Esophagus muscularis mucosa (tissue), 4 donors: ENCODE data around the gene ZWILCH. TPM values are rescaled to one million over a fixed set of nuclear protein-coding genes. Genes with fewer than 3 reads are reported as not detected.

ENCODE experiments used
- DNase-seq: peaks from one replicate; pipeline ENCODE4 v3.0.0-alpha.2; 2017; ENCODE audit errors: extremely low spot score
- H3K27ac ChIP-seq, 4 donors: fragments of 200-600 bp; sonication (generic); replicated peaks in 1 of 4; 1 replicate in 3 of 4; 2 replicates in 1 of 4; pipeline ENCODE4 v1.5.1; 2016 to 2019; ENCODE audit warnings: mild to moderate bottlenecking in 1 of 4
- H3K27me3 ChIP-seq, 4 donors: fragments of 200-600 bp; sonication (generic); one replicate each; pipeline versions ENCODE4 v1.5.1 to v1.6.0; 2016 to 2019
- H3K36me3 ChIP-seq, 4 donors: fragments of 200-600 bp; sonication (generic); one replicate each; pipeline ENCODE4 v1.5.1; 2016 to 2019
- H3K4me1 ChIP-seq, 4 donors: fragments of 200-600 bp; sonication (generic); one replicate each; pipeline ENCODE4 v1.5.1; 2016 to 2019
- H3K4me3 ChIP-seq, 4 donors: fragments of 200-600 bp; sonication (generic); 1 replicate in 2 of 4; 2 replicates in 2 of 4; pipeline ENCODE4 v1.5.1; 2016 to 2019; ENCODE audit warnings: mild to moderate bottlenecking in 4 of 4, moderate library complexity in 1 of 4
- H3K9me3 ChIP-seq, 4 donors: fragments of 200-600 bp; sonication (generic); 1 replicate in 3 of 4; 2 replicates in 1 of 4; pipeline ENCODE4 v1.5.1; 2016 to 2019
- CTCF ChIP-seq, 3 experiments: fragments of 200-600 bp in 2 of 3; fragments of 450-650 bp in 1 of 3; sonication (generic) in 2 of 3; IDR thresholded peaks; one replicate each; pipeline ENCODE4 v1.5.1; 2017 to 2019; ENCODE audit warnings: antibody characterized with exemption in 3 of 3, mild to moderate bottlenecking in 2 of 3, moderate library complexity in 1 of 3
- EP300 ChIP-seq: sonication (generic); formaldehyde crosslinking; IDR thresholded peaks from one replicate; pipeline ENCODE4 v1.6.1; 2017; ENCODE audit warnings: antibody characterized with exemption
- POLR2A ChIP-seq: fragments of 450-650 bp; IDR thresholded peaks from one replicate; pipeline ENCODE4 v1.6.1; 2017; ENCODE audit warnings: antibody characterized with exemption, moderate library complexity, mild to moderate bottlenecking, low read depth
- POLR2AphosphoS5 ChIP-seq, 2 donors: sonication (generic); formaldehyde crosslinking; IDR thresholded peaks; one replicate each; pipeline ENCODE4 v1.6.1; 2017; ENCODE audit warnings: antibody characterized with exemption in 2 of 2
- WGBS: methylation state at CpG from one replicate; pipeline ENCODE4 v1.1.5; 2018; 5-methylcytosine and 5-hydroxymethylcytosine counted together
- intact Hi-C: fragments of 100-400 bp; cut with DNase I; formaldehyde crosslinking; loops from one replicate; pipeline ENCODE4 v1.15.1; 2023
- total RNA-seq, 4 donors: library from RNA; depleted of rRNA; stranded (reverse); fragments of >200 nt; gene quantifications; one replicate each; pipeline versions ENCODE4 v1.1.0 to v1.2.1, GENCODE V29; 2016

The ZWILCH gene
- total RNA-seq, 4 donors from 2014 or later, result 2.1 to 3.3 (median 2.4) TPM

DNA sequence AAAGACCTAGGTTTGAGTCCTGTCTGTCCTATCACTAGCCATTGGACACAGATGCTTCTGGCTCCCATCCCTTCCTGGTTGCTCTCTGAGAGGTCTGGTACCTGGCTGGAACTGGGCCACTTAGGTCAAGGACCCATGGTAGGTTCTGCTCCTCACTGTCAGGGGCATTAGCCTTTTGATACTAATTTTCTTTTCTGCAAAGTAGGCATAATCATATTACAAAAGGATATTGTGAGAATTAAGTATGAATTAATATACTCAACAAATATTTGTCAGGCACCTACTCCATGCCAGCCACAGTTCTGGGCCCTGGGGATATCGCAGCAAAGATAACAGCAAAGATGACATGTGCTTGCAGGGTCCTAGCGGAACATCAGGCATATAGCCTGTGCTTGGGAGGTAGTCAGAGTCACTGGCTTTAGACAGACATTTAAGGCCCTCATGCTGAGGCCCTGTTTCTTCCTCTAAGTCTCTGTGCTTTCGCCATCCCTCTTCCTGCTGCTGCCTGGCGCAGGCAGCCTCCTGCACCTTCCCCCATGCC lies 86.3 kb downstream of the ZWILCH start:
- intact Hi-C loops, result no loop called here
- H3K9me3 ChIP-seq, result no peaks in the 10 kb centered on the region

DNA sequence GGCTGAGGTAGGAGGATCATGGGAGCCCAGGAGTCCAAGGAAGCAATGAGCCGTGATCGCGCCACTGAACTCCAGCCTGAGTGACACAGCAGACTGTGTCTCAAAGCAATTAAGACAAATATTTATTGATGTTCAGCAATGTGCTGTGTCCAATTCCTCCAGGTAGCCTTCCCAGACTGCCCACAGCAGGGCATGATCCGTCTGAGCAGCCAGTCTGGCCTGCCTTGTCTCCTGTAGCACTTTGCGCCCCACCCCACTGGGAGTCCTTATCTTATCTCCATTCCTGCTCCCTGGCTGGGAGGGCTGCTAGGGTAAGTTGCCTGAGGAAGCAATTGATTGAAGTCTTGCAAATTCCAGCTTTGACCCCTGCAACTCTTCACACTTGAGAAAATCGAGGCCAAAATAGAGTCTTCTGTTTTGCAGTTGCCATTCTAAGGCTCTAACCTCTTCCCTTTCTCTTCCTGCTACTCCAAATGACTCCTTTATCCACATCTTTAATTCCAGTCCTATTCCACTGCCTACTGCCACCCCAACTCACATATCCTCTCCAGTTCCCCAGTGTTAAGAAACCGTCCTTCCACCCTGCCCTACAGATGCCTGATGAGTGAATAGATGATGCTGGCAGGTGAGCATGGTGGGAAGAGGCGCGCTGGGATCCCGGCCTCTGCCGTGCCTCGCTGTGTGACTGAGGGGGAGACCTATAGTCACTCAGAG lies 87.5 kb downstream of the ZWILCH start:
- no peaks in the 10 kb centered on the region for H3K9me3 ChIP-seq
- H3K27ac ChIP-seq, result no peak overlapping the region
- peaks cover 0 to 4% (median 0%) of the 10 kb centered on the region in 4 donors for H3K4me1 ChIP-seq
- H3K27me3 ChIP-seq, result peaks cover 0 to 10% (median 0%) of the 10 kb centered on the region in 4 donors
- 85% methylated on average over 12 of the region's 12 CpGs for WGBS
- TF ChIP-seq POLR2AphosphoS5 (IDR thresholded peaks at IDR 0.05) (no peak), POLR2A (no peak), CTCF (IDR thresholded peaks at IDR 0.05) (no peak), EP300 (no peak)
- no peak for DNase-seq
- H3K4me3 ChIP-seq, result no peak overlapping the region
- no peaks in the 10 kb centered on the region for H3K36me3 ChIP-seq
- intact Hi-C loops, result no loop called here

More for the DNA sequence above, 86.3 kb downstream of the ZWILCH start:
- no peak for DNase-seq
- Histone ChIP-seq H3K36me3 (no peaks in the 10 kb centered on the region), H3K4me3 (no peak overlapping the region), H3K4me1 (peaks cover 0 to 7% (median 0%) of the 10 kb centered on the region in 4 donors), H3K27me3 (peaks cover 0 to 14% (median 0%) of the 10 kb centered on the region in 4 donors), H3K27ac (no peak overlapping the region)
- WGBS, result 92% methylated on average over 4 of the region's 4 CpGs
- TF ChIP-seq POLR2AphosphoS5 (IDR thresholded peaks at IDR 0.05) (no peak), EP300 (no peak), CTCF (IDR thresholded peaks at IDR 0.05) (no peak), POLR2A (no peak)

DNA sequence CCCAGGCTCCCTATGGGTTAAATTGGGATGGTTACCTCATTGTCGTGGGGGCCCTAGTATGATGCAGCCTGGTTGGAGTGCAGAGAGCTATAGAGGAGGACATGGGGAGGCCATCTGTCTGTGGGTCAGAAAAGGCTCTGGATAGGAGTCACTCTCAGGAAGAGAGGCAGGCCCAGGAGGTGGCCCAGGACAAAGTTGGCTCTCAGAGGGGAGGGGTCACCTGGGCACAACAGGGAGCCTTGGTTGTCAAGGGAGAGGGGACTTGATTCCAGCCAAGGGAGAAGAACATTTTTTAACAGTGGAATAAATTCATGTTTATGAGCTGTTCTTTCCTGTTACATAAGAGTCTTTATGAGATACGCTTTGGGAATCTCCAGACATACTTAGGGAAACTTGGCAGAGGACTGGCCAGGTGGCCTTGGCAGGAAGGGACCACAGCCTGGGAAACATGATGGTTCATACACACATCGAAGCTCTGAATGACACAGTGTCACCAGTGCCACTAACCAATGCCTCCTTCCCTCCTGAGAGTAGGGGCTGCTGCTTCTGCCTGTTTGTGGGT lies 88.2 kb downstream of the ZWILCH start:
- H3K36me3 ChIP-seq, result no peaks in the 10 kb centered on the region
- H3K9me3 ChIP-seq, result no peaks in the 10 kb centered on the region
- WGBS, result 83% methylated on average over 3 of the region's 3 CpGs
- H3K27ac ChIP-seq, result no peak overlapping the region
- peaks cover 0 to 4% (median 0%) of the 10 kb centered on the region in 4 donors for H3K27me3 ChIP-seq
- no peak overlapping the region for H3K4me3 ChIP-seq
- intact Hi-C loops, result no loop called here
- TF ChIP-seq CTCF (IDR thresholded peaks at IDR 0.05), result no peak
- no peak for TF ChIP-seq POLR2A
- TF ChIP-seq POLR2AphosphoS5 (IDR thresholded peaks at IDR 0.05), result no peak
- no peak for TF ChIP-seq EP300
- H3K4me1 ChIP-seq, result no peaks in the 10 kb centered on the region
- no peak for DNase-seq

- intact Hi-C loops, result no loop called here
- Histone ChIP-seq H3K36me3 (no peaks in the 10 kb centered on the region), H3K4me3 (no peak overlapping the region), H3K27ac (no peak overlapping the region), H3K9me3 (no peaks in the 10 kb centered on the region), H3K27me3 (no peaks in the 10 kb centered on the region), H3K4me1 (no peaks in the 10 kb centered on the region)
- 88% methylated on average over 10 of the region's 10 CpGs for WGBS
- TF ChIP-seq CTCF (IDR thresholded peaks at IDR 0.05), result no peak
- no peak for TF ChIP-seq POLR2A
- TF ChIP-seq EP300, result no peak
- no peak for TF ChIP-seq POLR2AphosphoS5 (IDR thresholded peaks at IDR 0.05)
- DNase-seq, result no peak
Measured at GRCh38 chr15:66594344-66594743, 89.2 kb downstream of the ZWILCH start.
